SK-N-SH (cell line): ENCODE measurements around the gene RPA4. TPM values are rescaled to one million over a fixed set of nuclear protein-coding genes. Genes with fewer than 3 reads are reported as not detected.
A peak's percentile ranks its signal among the peaks of the same experiment; 100 is the strongest.

Source experiments
- CTCF ChIA-PET: fragments of 300-600, 350-600 bp; formaldehyde crosslinking; extraction: SDS; loops from one replicate; lab custom pipeline; 2021; lab: Yijun Ruan, JAX
- POLR2A ChIA-PET: fragments of 350-600 bp; sonication (Branson Sonifier 250); formaldehyde crosslinking; extraction: SDS; loops from one replicate; lab custom pipeline; 2020; ENCODE audit warnings: antibody characterized with exemption, inconsistent platforms; lab: Yijun Ruan, JAX
- DNase-seq: peaks from one replicate; pipeline ENCODE4 v3.0.0; 2012
- H2AFZ ChIP-seq: fragments of 200-600 bp; sonication (generic); 2 replicates; pipeline ENCODE4 v1.8.1; 2016; ENCODE audit warnings: antibody characterized with exemption, mild to moderate bottlenecking, low read depth
- H3F3A ChIP-seq: fragments of 200-600 bp; sonication (generic); replicated peaks from 2 replicates; pipeline ENCODE3; 2016; ENCODE audit warnings: antibody characterized with exemption, mild to moderate bottlenecking; ENCODE audit not compliant: insufficient read depth
- H3K27ac ChIP-seq, 2 experiments: fragments of 200-500 bp in 1 of 2; fragments of 200-600 bp in 1 of 2; sonication (Bioruptor generic) in 1 of 2; sonication (generic), shearing (Covaris generic) in 1 of 2; 2 replicates each; pipeline versions ENCODE4 v1.5.1 to v1.6.1; 2014 to 2016; ENCODE audit warnings: low read depth in 2 of 2, inconsistent platforms in 1 of 2, low read length in 1 of 2, mild to moderate bottlenecking in 1 of 2, mixed read lengths in 1 of 2
- H3K27me3 ChIP-seq: fragments of 200-600 bp; sonication (generic), shearing (Covaris generic); 2 replicates; pipeline ENCODE4 v1.6.1; 2016; ENCODE audit warnings: mixed run types; ENCODE audit not compliant: insufficient read depth
- H3K36me3 ChIP-seq, 2 experiments: fragments of 200-500 bp in 1 of 2; fragments of 200-600 bp in 1 of 2; sonication (Bioruptor generic) in 1 of 2; sonication (generic) in 1 of 2; replicated peaks in 1 of 2; 2 replicates each; pipeline versions ENCODE3 to v1.5.1; 2014 to 2016; ENCODE audit warnings: low read length in 1 of 2, mild to moderate bottlenecking in 1 of 2; ENCODE audit not compliant: insufficient read depth in 2 of 2, control insufficient read depth in 1 of 2
- H3K4me1 ChIP-seq, 2 experiments: fragments of 200-500 bp in 1 of 2; fragments of 200-600 bp in 1 of 2; sonication (Bioruptor generic) in 1 of 2; sonication (generic), shearing (Covaris generic) in 1 of 2; 2 replicates each; pipeline versions ENCODE4 v1.5.1 to v1.6.1; 2014 to 2016; ENCODE audit warnings: low read depth in 1 of 2, low read length in 1 of 2, mixed run types in 1 of 2; ENCODE audit not compliant: insufficient read depth in 2 of 2, control insufficient read depth in 1 of 2
- H3K4me2 ChIP-seq: fragments of 200-600 bp; sonication (generic), shearing (Covaris generic); 2 replicates; pipeline ENCODE4 v1.6.1; 2017; ENCODE audit warnings: mixed run types
- H3K4me3 ChIP-seq, 2 experiments: fragments of 200-500 bp in 1 of 2; fragments of 200-600 bp in 1 of 2; sonication (Bioruptor generic) in 1 of 2; sonication (generic), shearing (Covaris generic) in 1 of 2; 2 replicates each; pipeline versions ENCODE4 v1.5.1 to v1.8.1; 2014 to 2016; ENCODE audit warnings: low read depth in 2 of 2, inconsistent platforms in 1 of 2, low read length in 1 of 2, mild to moderate bottlenecking in 1 of 2, mixed read lengths in 1 of 2, moderate library complexity in 1 of 2
- H3K79me2 ChIP-seq: fragments of 200-600 bp; sonication (generic); 2 replicates; pipeline ENCODE4 v1.8.1; 2017; ENCODE audit warnings: mild to moderate bottlenecking; ENCODE audit not compliant: insufficient read depth
- H3K9ac ChIP-seq: fragments of 200-600 bp; sonication (generic); 2 replicates; pipeline ENCODE4 v1.6.1; 2017; ENCODE audit warnings: mixed run types
- H3K9me2 ChIP-seq: fragments of 200-600 bp; sonication (generic); 2 replicates; pipeline ENCODE4 v1.6.1; 2017; ENCODE audit warnings: mixed run types
- H3K9me3 ChIP-seq: fragments of 200-600 bp; sonication (generic); 2 replicates; pipeline ENCODE4 v1.6.1; 2017; ENCODE audit warnings: mixed run types, mild to moderate bottlenecking, moderate library complexity
- H4K20me1 ChIP-seq: fragments of 200-600 bp; sonication (generic); 2 replicates; pipeline ENCODE4 v1.6.1; 2017; ENCODE audit warnings: mild to moderate bottlenecking, mixed run types; ENCODE audit not compliant: insufficient read depth
- CHD2 ChIP-seq: fragments of 150-350 bp; IDR thresholded peaks from 2 replicates; pipeline ENCODE4 v1.6.1; 2018; ENCODE audit warnings: low read length; ENCODE audit not compliant: partially characterized antibody
- CTCF ChIP-seq: fragments of 200-600 bp; sonication (generic); IDR thresholded peaks from 2 replicates; pipeline ENCODE4 v1.6.1; 2017; ENCODE audit warnings: antibody characterized with exemption, mild to moderate bottlenecking, moderate library complexity
- FOSL2 ChIP-seq: IDR thresholded peaks from 2 replicates; pipeline ENCODE4 v1.4.0; 2012; ENCODE audit warnings: low read depth, mild to moderate bottlenecking, moderate library complexity, borderline replicate concordance
- FOXM1 ChIP-seq: IDR thresholded peaks from 2 replicates; pipeline ENCODE4 v1.4.0; 2012; ENCODE audit warnings: low read depth, mild to moderate bottlenecking
- IRF3 ChIP-seq: fragments of 150-350 bp; IDR thresholded peaks from 2 replicates; pipeline ENCODE4 v1.6.1; 2016; ENCODE audit warnings: mild to moderate bottlenecking, low read depth, low read length
- JUND ChIP-seq: IDR thresholded peaks from 2 replicates; pipeline ENCODE4 v1.4.0; 2012
- MAX ChIP-seq: IDR thresholded peaks from 2 replicates; pipeline ENCODE4 v1.4.0; 2012; ENCODE audit warnings: low read depth
- MXI1 ChIP-seq: IDR thresholded peaks from 2 replicates; pipeline ENCODE4 v1.6.1; 2012; ENCODE audit warnings: mild to moderate bottlenecking, low read depth, low read length, improper control_type of control experiment
- PBX3 ChIP-seq: IDR thresholded peaks from 2 replicates; pipeline ENCODE4; 2012
- POLR2AphosphoS5 ChIP-seq: IDR thresholded peaks from 2 replicates; pipeline ENCODE4 v1.6.1; 2012; ENCODE audit warnings: low read depth, low read length
- RFX5 ChIP-seq: IDR thresholded peaks from 2 replicates; pipeline ENCODE4 v1.6.1; 2012; ENCODE audit warnings: mild to moderate bottlenecking, improper control_type of control experiment, low read length
- RXRA ChIP-seq: IDR thresholded peaks from 2 replicates; pipeline ENCODE4 v1.4.0; 2012; ENCODE audit warnings: low read depth, mild to moderate bottlenecking, borderline replicate concordance
- USF2 ChIP-seq: fragments of 150-350 bp; IDR thresholded peaks from 2 replicates; pipeline ENCODE4 v1.6.1; 2017; ENCODE audit warnings: antibody characterized with exemption, low read length, low read depth, borderline replicate concordance
- WGBS: methylation state at CpG from one replicate; pipeline ENCODE4 v1.1.6; 2017; ENCODE audit warnings: low lambda C conversion rate; 5-methylcytosine and 5-hydroxymethylcytosine counted together
- polyA plus RNA-seq, 3 experiments: library from polyadenylated mRNA; depleted of rRNA; stranded (reverse); fragments of >200 nt; gene quantifications; 2 replicates each; pipeline ENCODE4 v1.2.3, GENCODE V29; 2012

RPA4 gene
- polyA plus RNA-seq, 1 of the 3 experiments (the other 2 are of a cell fraction) = 0.10 TPM

GRCh38 chrX:96906741-96907140 is 23.0 kb downstream of the RPA4 start:
- Histone ChIP-seq H3K79me2 (no peaks in the 10 kb centered on the region), H4K20me1 (no peaks in the 10 kb centered on the region), H3K27ac (peak overlapping the region in 1 of 2 experiments; percentile 51; a peak in 2 of 4 replicates), H3K27me3 (no peaks in the 10 kb centered on the region), H3K9me2 (no peaks in the 10 kb centered on the region), H3K4me1 (no peaks in the 10 kb centered on the region; a peak in 1 of 4 replicates), H2AFZ (no peak overlapping the region), H3F3A (no peaks in the 10 kb centered on the region), H3K4me3 (no peak overlapping the region), H3K36me3 (no peaks in the 10 kb centered on the region), H3K9me3 (no peaks in the 10 kb centered on the region), H3K9ac (no peak overlapping the region), H3K4me2 (no peak overlapping the region)
- WGBS = 52% methylated on average over 2 of the region's 2 CpGs
- TF ChIP-seq JUND (0 out of 2 replicates have a peak, but pooled peaks have one; percentile 4), PBX3 (peak; percentile 45), RXRA (no peak)
- CTCF ChIA-PET = interaction anchor here (1.8 kb wide), 1 partner anchor 14 kb away, joined by 3 read pairs; no protein-coding TSS in a partner anchor
- POLR2A ChIA-PET = no interaction called here
- DNase-seq = no peak

GRCh38 chrX:96907516-96908272 is 24.0 kb downstream of the RPA4 start:
- TF ChIP-seq FOXM1 (no peak), POLR2AphosphoS5 (no peak), CTCF (no peak), MAX (no peak), CHD2 (no peak), MXI1 (no peak), IRF3 (no peak), USF2 (no peak), RFX5 (no peak), FOSL2 (no peak)
- H4K20me1 ChIP-seq = no peaks in the 10 kb centered on the region
- no peak for DNase-seq

More at GRCh38 chrX:96907516-96908272, 24.0 kb downstream of the RPA4 start:
- Histone ChIP-seq H3K27me3 (no peaks in the 10 kb centered on the region), H3K4me3 (no peak overlapping the region), H3K27ac (peak overlapping the region in 1 of 2 experiments; percentile 51; a peak in 1 of 4 replicates), H3K9me2 (no peaks in the 10 kb centered on the region), H2AFZ (no peak overlapping the region), H3K79me2 (no peaks in the 10 kb centered on the region), H3K4me1 (no peaks in the 10 kb centered on the region; a peak in 1 of 4 replicates), H3K36me3 (no peaks in the 10 kb centered on the region), H3K9ac (no peak overlapping the region), H3K9me3 (no peaks in the 10 kb centered on the region), H3F3A (no peaks in the 10 kb centered on the region), H3K4me2 (no peak overlapping the region)
- 32% methylated on average over 3 of the region's 3 CpGs for WGBS
- ChIA-PET POLR2A (no interaction called here), CTCF (interaction anchor here (1.8 kb wide), 1 partner anchor 13 kb away, joined by 3 read pairs; no protein-coding TSS in a partner anchor)
